ENCODE data around the gene TK1.
"Not testable (repeated sequence)": the region's sequence is repeated elsewhere in the genome, so short reads cannot be mapped to it uniquely, and the experiment has no call there.

The TK1 gene

DNA sequence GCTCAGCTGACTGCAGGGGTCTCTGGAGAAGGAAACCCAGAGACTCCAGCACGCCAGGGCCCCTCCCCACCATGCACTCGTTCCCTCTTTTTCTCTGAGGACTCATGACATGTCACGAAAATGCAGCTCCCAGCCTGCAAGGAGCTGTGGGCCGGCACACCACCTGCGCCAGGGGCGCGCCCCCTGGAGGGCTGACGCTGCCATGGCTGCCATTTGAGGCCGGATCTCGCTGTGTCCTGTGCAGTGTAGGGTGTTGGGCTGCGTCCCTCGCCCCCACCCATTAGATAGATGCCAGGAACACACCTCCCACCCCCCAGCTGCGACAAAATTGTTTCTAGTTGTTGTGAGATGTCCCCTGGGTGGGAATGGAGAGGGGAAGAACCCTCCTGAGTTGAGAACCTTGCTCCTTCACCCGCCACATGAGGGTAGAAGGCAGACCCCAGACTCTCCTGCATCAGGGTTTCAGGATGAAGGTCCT is 10.3 kb downstream of the TK1 start:
- DNase-seq (ENCODE audit: low read depth in 2 of 2) = no peak

DNA sequence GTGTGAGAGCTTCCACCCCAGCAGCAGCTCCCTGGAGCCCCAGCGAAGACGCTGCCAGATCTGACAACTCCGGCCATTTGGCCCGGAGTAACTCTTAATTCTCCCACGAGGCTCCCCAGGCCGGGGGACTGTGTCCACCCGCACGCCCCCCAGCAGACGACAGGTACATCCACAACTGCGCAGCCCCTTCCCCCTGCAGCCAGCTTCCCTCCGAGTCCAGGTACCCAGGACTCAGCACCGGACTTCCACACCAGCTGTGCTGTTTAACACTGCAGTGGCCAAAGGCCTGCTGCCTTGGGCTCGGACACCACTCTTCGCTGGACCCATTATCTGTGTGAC is 11.2 kb downstream of the TK1 start:
- no peak for DNase-seq (ENCODE audit: low read depth in 2 of 2)

DNA sequence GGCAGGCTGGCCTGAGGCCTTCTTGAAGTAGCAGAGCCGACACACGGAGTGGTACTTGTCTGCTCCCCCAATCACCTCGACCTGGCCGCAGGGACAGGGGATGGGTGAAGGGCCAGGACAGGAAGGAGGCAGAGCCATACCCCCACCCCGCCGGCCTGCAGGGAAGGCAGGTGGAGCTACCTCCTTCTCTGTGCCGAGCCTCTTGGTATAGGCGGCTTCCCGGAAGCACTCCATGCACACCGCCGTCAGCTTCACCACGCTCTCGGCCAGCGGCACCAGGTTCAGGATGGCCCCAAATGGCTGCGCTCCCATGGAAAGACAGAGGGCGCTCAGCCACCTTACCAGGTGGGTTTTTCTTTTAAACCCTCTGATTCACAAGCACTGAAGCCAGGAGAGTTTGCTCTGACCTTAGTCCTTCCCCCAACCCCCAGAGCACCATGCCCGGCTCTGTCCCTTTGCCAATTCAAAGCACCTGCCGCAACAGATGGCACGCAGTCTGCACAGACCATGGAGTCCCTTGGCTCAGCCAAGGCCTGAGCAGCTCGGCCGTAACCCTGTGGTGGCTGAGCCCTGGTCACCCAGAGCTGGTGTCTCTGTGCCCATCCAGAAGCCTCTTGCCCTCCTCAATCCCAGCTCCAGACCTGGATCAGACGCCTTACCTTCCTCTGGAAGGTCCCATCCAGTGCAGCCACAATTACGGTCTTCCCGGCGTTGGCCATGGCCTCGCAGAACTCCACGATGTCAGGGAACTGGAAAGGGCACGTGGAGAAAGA is 11.8 kb downstream of the TK1 start:
- DNase-seq (ENCODE audit: low read depth in 2 of 2) = no peak

DNA sequence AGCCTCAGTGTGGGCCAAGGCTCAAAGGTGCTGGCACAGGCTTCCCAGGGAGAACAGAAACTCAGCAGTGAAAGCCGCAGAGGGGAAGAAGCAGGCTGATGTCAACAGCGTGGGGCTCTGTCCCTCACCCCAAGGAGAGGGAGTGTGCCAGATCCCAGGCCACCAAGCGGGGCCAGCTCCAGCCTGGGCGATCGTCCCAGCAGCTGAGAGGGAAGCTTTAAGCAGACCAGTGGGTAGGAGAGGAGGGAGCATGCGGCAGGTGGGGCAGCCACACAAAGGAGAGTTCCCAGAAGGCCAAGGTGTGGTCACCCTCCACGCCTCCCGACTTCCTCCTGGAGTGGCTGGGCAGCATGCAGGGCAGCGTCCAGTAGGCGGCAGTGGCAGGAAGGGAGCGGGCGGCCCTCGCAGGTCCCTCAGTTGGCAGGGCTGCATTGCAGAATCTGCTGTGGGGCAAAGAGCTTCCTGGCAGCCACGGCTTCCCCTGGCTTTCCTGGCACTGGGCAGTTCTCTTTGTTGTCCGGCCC is 12.4 kb downstream of the TK1 start:
- DNase-seq (ENCODE audit: low read depth in 2 of 2) = no peak

DNA sequence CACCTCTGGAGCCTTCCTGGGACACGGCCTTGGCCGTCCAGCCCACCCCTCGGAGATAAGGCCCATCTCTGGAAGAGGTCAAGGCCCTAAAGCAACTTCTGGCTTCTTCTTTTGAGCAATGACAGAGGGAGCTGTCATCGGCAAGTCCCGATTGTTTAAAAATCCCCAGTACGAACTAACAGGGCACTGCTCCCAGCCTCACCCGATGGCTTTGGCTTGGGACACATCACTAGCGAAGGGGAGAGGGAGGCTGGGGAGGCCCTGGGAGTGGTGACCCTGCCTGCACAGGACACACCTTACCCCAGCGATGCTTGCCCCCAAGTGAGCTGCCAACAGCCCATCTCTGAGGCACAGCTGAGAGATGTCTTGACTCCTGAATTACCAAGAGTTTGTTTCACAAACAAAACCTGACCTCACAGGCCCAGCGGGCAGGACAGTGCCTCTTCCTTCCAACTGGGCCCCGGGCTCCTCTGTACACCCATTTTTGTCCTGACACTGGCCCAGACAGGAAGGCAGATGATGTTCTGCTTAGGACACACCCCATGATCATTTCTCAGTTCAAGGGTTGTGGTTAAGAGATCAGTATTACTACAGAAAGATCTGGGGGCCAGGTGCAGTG is 13.6 kb downstream of the TK1 start:
- no peak for DNase-seq (ENCODE audit: low read depth in 2 of 2)

DNA sequence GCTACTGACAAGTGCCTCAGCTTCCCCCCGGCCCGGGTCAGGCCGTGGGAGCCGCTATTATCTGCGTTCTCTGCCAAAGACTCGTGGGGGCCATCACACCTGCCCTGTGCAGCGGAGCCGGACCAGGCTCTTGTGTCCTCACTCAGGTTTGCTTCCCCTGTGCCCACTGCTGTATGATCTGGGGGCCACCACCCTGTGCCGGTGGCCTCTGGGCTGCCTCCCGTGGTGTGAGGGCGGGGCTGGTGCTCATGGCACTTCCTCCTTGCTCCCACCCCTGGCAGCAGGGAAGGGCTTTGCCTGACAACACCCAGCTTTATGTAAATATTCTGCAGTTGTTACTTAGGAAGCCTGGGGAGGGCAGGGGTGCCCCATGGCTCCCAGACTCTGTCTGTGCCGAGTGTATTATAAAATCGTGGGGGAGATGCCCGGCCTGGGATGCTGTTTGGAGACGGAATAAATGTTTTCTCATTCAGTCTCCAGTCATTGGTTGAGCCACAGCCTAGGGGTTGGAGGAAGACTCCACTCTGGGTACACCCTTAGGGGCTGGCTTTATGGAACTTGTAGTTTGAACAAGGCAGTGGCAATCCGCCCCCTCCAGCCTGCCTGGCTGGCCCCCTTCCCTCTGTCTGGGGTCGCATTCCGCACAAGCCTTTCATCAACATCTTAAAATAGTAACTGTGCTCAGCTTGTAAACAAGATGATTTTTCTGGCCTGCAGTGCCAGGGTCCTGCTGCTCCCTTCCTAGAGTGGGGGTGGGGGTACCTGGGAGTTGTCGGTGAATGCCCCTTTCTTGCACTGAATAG is 14.4 kb downstream of the TK1 start:
- DNase-seq (ENCODE audit: low read depth in 2 of 2) = no peak

DNA sequence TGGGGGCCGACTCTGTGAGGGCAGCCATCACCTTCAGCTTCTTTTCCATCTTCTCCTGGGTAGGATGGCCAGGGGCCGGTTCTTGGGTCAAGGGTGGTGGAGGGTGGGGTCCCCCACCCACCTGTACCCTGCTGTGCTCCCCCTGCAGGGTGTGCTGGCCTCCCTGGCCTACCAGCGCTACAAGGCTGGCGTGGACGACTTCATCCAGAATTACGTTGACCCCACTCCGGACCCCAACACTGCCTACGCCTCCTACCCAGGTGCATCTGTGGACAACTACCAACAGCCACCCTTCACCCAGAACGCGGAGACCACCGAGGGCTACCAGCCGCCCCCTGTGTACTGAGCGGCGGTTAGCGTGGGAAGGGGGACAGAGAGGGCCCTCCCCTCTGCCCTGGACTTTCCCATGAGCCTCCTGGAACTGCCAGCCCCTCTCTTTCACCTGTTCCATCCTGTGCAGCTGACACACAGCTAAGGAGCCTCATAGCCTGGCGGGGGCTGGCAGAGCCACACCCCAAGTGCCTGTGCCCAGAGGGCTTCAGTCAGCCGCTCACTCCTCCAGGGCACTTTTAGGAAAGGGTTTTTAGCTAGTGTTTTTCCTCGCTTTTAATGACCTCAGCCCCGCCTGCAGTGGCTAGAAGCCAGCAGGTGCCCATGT is 15.1 kb downstream of the TK1 start:
- not testable (repeated sequence) for DNase-seq (ENCODE audit: low read depth in 2 of 2)

DNA sequence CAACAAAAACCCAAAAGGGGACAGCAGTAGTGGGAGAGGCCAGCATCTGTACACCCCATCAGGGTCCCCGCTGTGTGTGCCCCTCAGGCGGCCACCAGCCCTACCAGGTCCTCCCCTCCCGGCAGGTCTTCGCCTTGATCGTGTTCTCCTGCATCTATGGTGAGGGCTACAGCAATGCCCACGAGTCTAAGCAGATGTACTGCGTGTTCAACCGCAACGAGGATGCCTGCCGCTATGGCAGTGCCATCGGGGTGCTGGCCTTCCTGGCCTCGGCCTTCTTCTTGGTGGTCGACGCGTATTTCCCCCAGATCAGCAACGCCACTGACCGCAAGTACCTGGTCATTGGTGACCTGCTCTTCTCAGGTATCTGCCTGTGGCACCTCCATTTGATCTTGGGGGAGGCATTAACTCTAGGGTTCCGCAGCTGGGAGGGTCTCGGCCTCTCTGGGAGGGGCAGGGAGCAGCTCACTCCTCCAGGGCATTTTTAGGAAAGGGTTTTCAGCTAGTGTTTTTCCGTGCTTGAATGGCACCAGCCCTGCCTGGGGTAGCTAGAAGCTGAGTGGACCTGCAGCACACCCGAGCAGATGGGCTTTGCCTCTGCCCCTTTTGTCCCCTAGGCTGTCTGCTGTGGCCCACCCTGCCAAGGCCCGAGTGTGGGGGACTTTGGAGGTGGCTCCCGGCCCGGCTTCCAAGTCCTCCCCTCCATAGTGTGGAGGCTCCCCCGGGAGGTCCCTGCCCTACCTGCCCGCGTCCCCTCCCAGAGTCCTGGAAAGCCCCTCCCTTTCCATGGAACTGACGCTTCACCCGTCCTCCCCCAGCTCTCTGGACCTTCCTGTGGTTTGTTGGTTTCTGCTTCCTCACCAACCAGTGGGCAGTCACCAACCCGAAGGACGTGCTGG is 15.9 kb downstream of the TK1 start:
- no peak for DNase-seq (ENCODE audit: low read depth in 2 of 2)

DNA sequence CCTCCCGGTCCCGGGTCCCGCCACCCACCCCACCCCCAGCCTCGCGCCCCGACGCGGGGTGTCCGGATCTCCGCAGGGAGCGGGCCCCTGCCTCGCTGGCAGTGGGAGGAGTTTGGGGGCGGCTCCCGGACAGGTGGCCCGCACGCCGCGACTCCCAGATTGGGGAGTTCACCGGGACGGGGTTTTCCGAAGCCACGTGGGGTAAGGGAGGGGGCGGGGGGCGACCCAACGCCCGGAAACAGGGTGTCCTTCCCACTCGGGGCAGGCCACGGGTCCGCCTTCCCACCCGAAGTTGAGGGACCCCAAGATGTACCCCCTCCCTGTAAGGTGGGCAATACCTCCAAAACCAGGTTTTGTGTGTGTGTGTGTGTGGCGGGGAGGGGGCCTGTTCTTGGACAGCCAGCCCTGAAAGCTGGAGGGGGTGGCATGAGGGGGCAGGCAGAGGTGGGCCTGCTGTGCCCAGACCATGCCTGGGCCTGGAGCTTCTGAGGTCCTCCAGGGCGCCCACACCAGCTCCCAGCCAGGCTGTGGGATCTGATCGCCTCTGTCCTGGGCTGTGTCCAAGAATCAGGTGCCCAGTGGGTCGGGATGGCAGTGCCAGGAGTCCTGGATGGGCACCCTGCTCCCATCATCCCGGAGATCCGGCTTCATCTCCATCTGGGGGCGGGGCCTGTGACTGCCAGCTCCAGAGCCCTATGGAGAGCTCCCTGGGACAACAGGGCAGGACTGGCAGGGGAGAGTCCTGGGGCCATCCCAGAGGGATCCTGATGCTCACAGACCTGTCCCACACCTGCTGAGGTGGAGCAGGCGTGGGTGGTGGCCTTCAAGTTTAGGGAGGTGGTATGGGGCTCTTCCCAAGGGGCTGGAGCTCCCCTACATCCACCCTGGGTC is 17.7 kb downstream of the TK1 start:
- no peak for DNase-seq (ENCODE audit: low read depth in 2 of 2)

DNA sequence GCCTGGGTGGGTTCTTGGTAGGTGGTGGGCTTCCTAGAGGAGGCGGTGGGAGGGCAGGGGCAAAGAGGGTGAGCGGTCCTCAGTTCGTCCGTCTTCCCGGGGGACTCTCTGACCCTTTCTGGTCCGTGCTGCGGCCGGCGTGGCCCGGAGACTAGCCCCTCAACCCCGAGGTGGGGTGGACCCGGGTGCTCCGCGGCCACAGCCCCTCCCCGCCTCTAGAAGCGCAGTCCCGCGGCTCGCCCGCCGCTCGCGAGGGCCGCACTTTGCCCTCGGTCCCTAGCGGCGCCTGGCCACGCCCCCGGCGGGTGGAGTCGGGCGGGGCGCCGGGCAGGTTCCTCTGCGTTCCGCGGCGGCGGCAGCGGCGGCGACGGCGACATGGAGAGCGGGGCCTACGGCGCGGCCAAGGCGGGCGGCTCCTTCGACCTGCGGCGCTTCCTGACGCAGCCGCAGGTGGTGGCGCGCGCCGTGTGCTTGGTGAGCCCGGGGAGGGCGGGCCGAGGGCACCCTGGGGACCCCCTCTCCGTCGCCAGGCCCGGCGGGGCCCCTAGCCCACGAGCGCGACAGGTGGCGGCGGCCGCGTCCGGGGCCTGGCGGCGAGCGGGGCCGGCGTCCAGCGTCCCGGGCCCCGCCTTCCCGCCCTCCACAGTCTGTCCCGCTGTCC is 18.5 kb downstream of the TK1 start, which contains the start of gene SYNGR2:
Gene SYNGR2, plus strand, starts transcription at position 340 of the 661 bp plus-strand sequence. Its CDS starts 36 bp downstream, at position 376.
- DNase-seq (ENCODE audit: low read depth in 2 of 2) = no peak

DNA sequence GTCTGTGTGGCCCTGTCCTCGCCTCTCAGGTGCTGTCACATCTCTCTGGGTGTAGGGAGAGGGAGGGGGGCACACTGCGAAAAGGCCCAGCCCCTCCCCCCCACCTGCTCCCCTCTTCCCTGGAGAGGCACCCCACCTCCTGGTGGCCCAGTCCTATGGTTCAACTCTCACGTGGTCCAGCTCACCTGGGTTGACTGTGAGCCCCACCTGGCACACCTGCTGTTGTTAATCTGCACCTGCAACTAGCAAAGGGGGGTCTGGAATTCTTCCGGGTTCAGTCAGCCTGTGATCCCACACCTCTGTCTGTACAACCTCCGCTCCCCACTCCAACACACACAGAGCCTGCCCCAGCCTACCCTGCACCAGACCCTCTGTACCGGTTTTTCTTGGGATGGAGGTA is 20.4 kb downstream of the TK1 start:
- no peak for DNase-seq (ENCODE audit: low read depth in 2 of 2)

DNA sequence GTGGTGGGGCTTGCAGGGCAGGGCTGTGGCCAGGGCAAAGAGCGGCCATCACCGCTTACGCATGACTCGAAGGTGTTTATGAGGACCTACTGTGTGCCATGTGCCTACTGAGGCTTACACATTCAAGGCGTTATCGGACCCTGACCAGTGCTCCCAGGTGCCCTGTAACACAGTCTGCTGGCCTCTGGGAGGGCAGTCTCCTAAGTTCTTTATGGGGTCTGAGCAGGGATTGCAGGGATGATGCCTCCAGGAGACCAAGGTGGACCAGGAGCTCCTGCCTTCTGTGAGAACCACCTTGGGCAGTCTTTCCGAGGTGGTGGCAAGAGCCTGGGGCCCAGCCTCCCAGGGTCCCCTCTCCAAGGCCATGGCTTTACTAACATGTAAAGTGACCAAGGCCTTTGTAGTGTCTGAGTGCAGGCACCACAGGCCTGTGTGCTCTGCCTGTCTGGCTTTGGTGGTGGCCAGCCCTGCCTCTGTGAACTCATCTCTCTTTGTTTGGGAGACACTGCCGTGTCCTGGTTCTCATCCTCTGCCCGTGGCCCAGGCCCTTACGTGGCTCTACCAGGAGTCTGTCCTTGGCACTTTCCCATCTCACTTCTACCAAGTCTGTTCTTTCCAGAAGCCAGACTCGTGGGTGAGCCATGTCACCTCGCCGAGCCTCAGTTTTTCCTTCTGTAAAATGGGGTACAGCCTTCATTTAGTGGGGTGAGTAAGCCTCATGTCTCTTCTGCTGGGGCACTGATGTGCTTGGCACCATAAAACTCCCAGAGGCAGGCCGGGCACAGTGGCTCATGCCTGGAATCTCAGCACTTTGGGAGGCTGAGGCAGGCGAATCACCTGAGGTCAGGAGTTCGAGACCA is 21.9 kb downstream of the TK1 start:
- DNase-seq (ENCODE audit: low read depth in 2 of 2) = no peak

DNA sequence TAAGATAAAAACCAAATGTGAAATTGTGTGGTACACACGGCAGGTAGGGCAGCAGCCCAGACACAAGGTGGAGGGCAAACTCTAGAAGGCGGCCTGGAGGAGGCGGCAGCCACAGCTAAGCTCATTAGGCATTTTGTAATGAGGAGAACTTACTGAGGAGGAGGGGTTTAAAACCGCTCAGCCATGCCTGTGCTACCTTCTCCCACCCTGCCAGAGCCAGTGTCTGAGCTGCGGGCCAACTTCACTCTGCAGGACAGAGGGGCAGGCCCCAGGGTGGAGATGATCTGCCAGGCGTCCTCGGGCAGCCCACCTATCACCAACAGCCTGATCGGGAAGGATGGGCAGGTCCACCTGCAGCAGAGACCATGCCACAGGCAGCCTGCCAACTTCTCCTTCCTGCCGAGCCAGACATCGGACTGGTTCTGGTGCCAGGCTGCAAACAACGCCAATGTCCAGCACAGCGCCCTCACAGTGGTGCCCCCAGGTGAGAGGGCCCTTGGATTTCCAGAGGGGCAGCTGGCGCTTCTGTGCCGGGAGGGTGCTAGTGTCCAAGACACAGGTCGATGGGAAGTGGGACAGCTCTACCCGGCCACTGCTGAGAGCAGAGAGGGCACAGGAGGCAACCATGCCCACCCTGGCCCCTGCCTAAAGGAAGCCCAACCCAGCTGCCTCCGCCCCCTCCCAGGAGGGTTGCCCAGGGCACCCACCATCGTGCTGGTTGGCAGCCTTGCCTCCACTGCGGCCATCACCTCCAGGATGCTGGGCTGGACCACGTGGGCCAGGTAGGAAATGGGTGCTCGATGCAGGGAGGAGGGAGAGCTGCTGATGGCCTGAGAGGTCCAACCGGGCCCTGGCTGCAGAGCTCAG is 22.7 kb downstream of the TK1 start:
- DNase-seq (ENCODE audit: low read depth in 2 of 2) = no peak

DNA sequence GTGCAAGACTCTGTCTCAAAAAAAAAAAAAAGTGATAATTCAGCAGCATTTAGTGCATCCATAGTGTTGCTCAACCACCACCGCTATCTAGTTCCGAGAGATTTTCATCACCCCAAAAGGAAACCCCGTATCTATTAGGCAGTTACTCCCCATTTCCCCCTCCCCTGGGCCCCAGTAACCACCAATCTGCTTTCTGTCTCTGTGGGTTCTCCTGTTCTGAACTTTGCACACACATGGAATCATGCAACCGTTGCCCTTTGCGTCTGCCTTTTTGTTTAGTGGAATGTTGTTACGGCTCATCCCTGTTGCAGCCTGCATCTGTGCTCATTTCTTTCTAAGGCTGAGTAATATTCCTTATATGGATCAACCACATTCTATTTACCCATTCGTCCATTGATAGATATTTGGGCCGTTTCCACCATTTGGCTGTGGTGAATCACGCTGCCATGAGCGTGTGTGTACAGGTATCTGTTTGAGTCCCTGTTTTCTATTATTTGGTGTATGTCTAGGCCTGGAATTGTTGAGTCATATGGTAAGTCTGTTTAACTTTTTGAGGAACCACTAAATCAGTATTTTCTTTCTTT is 27.2 kb downstream of the TK1 start:
- peak; percentile 64 to 75 for DNase-seq (ENCODE audit: low read depth in 2 of 2)

DNA sequence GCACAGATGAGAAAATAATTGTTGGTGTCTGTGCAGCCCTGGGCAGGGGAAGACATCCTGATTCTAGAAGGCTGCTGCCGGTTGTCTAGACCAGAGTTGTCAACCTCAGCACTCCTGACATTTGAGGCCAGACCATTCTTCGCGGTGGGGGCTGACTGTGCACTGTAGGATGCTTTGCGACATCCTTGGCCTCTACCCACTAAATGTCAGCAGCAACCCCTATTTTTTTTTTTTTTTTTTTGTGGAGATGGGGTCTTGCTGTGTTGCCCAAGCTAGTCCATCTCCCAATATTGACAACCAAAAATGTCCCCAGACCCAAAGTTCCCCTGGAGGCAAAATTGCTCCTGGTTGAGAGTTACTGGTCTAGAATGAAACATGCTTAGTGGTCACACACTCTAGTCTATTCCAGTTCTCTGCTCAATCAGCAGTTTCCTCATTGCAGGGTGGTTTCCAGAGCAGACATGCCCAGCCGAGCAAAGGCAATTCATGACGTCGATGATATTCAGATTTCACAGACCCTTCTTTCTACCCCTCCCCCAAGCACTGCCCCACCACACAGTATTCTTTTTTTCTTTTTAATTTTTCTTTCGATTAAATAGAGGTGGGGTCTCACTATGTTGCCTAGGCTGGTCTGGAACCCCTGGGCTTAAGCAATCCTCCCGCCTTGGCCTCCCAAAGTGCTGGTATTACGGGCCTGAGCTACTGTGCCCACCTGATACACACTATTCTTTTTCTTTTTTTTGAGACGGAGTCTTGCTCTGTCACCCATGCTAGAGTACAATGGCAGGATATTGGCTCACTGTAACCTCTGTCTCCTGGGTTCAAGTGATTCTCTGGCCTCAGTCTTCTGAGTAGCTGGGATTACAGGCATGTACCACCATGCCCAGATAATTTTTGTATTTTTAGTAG is 31.7 kb downstream of the TK1 start:
- no peak for DNase-seq (ENCODE audit: low read depth in 2 of 2)

DNA sequence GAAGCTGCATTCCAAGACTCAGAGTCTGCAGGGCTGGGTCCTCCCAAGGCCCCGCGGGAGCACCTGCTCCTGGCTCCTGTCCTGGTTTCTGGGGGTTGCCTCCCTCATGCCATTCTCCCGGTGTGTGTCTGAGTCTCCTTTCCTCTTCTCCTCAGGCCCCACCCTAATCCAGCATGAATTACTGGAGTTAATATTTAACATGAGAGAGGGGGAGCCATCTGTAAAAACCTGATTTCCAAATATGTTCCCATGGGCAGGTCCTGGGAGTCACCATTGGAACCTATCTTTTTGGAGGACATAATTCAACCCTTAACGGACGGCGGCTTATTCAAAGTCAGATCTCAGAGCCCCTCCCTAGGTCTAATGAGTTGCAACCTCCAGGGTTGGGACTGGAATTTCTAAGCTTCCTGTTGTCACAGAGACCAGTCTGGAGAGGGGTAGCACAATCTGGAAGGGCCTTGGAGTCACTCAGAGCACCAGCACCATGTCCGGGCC is 35.3 kb downstream of the TK1 start:
- DNase-seq (ENCODE audit: low read depth in 2 of 2) = peak in 1 of 2 experiments; percentile 20

All from fibroblast of skin of left biceps (primary cell).